HUES64 (cell line): ENCODE measurements around the gene SAE1.
"Not testable (repeated sequence)": the region's sequence is repeated elsewhere in the genome, so short reads cannot be mapped to it uniquely, and the experiment has no call there.

Experiments used
- H3K27ac ChIP-seq: 2 replicates; pipeline ENCODE4 v1.7.0; 2013; ENCODE audit warnings: low read depth, low read length, inconsistent platforms
- H3K27me3 ChIP-seq: 2 replicates; pipeline ENCODE4 v1.6.1; 2013; ENCODE audit warnings: mild to moderate bottlenecking, low read length; ENCODE audit not compliant: insufficient read depth
- H3K36me3 ChIP-seq: 2 replicates; pipeline ENCODE4 v1.6.1; 2013; ENCODE audit warnings: mild to moderate bottlenecking, low read length; ENCODE audit not compliant: insufficient read depth
- H3K4me1 ChIP-seq: 2 replicates; pipeline ENCODE4 v1.6.1; 2013; ENCODE audit warnings: mild to moderate bottlenecking, low read length, moderate library complexity; ENCODE audit not compliant: insufficient read depth
- H3K4me3 ChIP-seq: 2 replicates; pipeline ENCODE4 v1.5.1; 2013; ENCODE audit warnings: mild to moderate bottlenecking, low read length, moderate library complexity
- H3K9ac ChIP-seq: 2 replicates; pipeline ENCODE4 v1.6.1; 2013; ENCODE audit warnings: mild to moderate bottlenecking, low read depth, low read length
- H3K9me3 ChIP-seq: 2 replicates; pipeline ENCODE4 v1.6.1; 2013; ENCODE audit warnings: low read depth, low read length; ENCODE audit not compliant: insufficient read depth
- WGBS: fragments of 150-250, 120-280 bp; methylation state at CpG from one replicate; pipeline ENCODE4 v1.1.7; 2013; ENCODE audit warnings: missing lambda C conversion rate; 5-methylcytosine and 5-hydroxymethylcytosine counted together

SAE1 gene

GRCh38 chr19:47134545-47134944, 3.9 kb downstream of the SAE1 start:
- Histone ChIP-seq H3K27ac (no peak overlapping the region), H3K9me3 (no peaks in the 10 kb centered on the region), H3K27me3 (no peaks in the 10 kb centered on the region), H3K9ac (0 out of 2 replicates have a peak overlapping the region, but pooled peaks have one; percentile 7), H3K36me3 (peaks cover 37% of the 10 kb centered on the region), H3K4me1 (peaks cover 11% of the 10 kb centered on the region; the same call in 1 of the 2 replicates), H3K4me3 (0 out of 2 replicates have a peak overlapping the region, but pooled peaks have one; percentile 1)
- 72% methylated on average over 2 of the region's 2 CpGs for WGBS

DNA sequence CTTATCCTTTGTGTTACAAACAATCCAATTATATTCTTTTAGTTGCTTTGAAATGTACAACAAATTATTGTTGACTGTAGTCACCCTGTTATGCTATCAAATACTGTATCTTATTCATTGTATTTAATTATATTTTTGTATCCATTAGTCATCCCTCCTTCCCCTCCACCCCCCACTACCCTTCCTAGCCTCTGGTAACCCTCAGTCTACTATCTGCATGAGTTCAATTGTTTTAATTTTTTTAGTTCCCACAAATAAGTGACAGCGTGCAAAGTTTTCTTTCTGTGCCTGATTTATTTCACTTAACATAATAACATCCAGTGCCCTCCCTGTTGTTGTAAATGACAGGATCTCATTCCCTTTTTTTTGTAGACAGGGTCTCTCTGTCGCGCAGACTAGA, 4.5 kb downstream of the SAE1 start:
- Histone ChIP-seq H3K9ac (no peak overlapping the region), H3K36me3 (peaks cover 37% of the 10 kb centered on the region), H3K27me3 (no peaks in the 10 kb centered on the region), H3K9me3 (no peaks in the 10 kb centered on the region), H3K4me1 (peaks cover 11% of the 10 kb centered on the region; the same call in 1 of the 2 replicates), H3K27ac (no peak overlapping the region), H3K4me3 (no peak overlapping the region)
- 96% methylated on average over 3 of the region's 3 CpGs for WGBS

DNA sequence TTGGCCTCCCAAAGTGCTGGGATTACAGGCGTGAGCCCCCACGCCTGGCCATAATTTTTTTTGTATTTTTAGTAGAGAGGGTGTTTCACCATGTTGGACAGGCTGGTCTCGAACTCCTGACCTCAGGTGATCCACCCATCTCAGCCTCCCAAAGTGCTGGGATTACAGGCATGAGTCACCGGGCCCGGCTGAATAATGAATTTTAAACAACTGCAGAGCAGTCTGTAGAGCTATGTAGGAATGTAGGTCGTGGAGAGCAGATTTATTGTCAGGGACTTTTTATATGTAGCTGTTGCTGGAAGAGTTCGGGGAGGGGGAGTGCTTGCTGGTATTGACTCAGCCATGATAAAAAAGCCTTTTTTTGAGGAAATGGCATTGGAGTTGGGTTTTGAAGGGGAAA, 10.6 kb downstream of the SAE1 start:
- H3K36me3 ChIP-seq: peaks cover 67% of the 10 kb centered on the region
- not testable (repeated sequence) for H3K27ac ChIP-seq, H3K27me3 ChIP-seq, H3K9ac ChIP-seq, H3K4me3 ChIP-seq, H3K4me1 ChIP-seq, H3K9me3 ChIP-seq
- WGBS: 74% methylated on average over 7 of the region's 7 CpGs

GRCh38 chr19:47141695-47142094, 11.1 kb downstream of the SAE1 start:
- Histone ChIP-seq H3K27me3 (no peaks in the 10 kb centered on the region), H3K9ac (no peak overlapping the region), H3K36me3 (peaks cover 72% of the 10 kb centered on the region), H3K4me1 (peaks cover 3% of the 10 kb centered on the region; the same call in 1 of the 2 replicates), H3K27ac (peak overlapping the region; percentile 37; the same call in 1 of the 2 replicates), H3K4me3 (no peak overlapping the region), H3K9me3 (no peaks in the 10 kb centered on the region)

- Histone ChIP-seq H3K27me3 (no peaks in the 10 kb centered on the region), H3K4me1 (peaks cover 3% of the 10 kb centered on the region; the same call in 1 of the 2 replicates), H3K4me3 (no peak overlapping the region), H3K36me3 (peaks cover 75% of the 10 kb centered on the region), H3K9me3 (no peaks in the 10 kb centered on the region), H3K9ac (no peak overlapping the region), H3K27ac (no peak overlapping the region)
- 96% methylated on average over 5 of the region's 5 CpGs for WGBS
Observed at GRCh38 chr19:47142779-47143178, 12.1 kb downstream of the SAE1 start.

- Histone ChIP-seq H3K9me3 (no peaks in the 10 kb centered on the region), H3K4me1 (peaks cover 3% of the 10 kb centered on the region; the same call in 1 of the 2 replicates), H3K9ac (no peak overlapping the region), H3K27me3 (no peaks in the 10 kb centered on the region), H3K4me3 (no peak overlapping the region), H3K36me3 (peaks cover 77% of the 10 kb centered on the region), H3K27ac (no peak overlapping the region)
- 97% methylated on average over 11 of the region's 11 CpGs for WGBS
Observed at GRCh38 chr19:47143322-47144073, 12.9 kb downstream of the SAE1 start.

GRCh38 chr19:47144630-47145029, 14.0 kb downstream of the SAE1 start:
- Histone ChIP-seq H3K36me3 (peaks cover 82% of the 10 kb centered on the region), H3K4me3 (no peak overlapping the region)
- WGBS: 97% methylated on average over 13 of the region's 13 CpGs

GRCh38 chr19:47145639-47146486, 15.2 kb downstream of the SAE1 start:
- Histone ChIP-seq H3K27me3 (no peaks in the 10 kb centered on the region), H3K36me3 (peaks cover 90% of the 10 kb centered on the region), H3K4me3 (no peak overlapping the region), H3K27ac (no peak overlapping the region), H3K4me1 (peaks cover 3% of the 10 kb centered on the region; the same call in 1 of the 2 replicates), H3K9me3 (no peaks in the 10 kb centered on the region), H3K9ac (no peak overlapping the region)
- 90% methylated on average over 5 of the region's 5 CpGs for WGBS

More at GRCh38 chr19:47144630-47145029, 14.0 kb downstream of the SAE1 start:
- Histone ChIP-seq H3K4me1 (peaks cover 3% of the 10 kb centered on the region; the same call in 1 of the 2 replicates), H3K9me3 (no peaks in the 10 kb centered on the region), H3K27me3 (no peaks in the 10 kb centered on the region), H3K9ac (no peak overlapping the region), H3K27ac (no peak overlapping the region)

GRCh38 chr19:47146920-47147319, 16.3 kb downstream of the SAE1 start:
- H3K9me3 ChIP-seq: no peaks in the 10 kb centered on the region
- H3K27ac ChIP-seq: no peak overlapping the region
- H3K27me3 ChIP-seq: no peaks in the 10 kb centered on the region
- H3K4me1 ChIP-seq: peaks cover 5% of the 10 kb centered on the region; the same call in 1 of the 2 replicates
- WGBS: 92% methylated on average over 2 of the region's 2 CpGs
- no peak overlapping the region for H3K4me3 ChIP-seq
- H3K36me3 ChIP-seq: peaks cover 89% of the 10 kb centered on the region
- no peak overlapping the region for H3K9ac ChIP-seq

DNA sequence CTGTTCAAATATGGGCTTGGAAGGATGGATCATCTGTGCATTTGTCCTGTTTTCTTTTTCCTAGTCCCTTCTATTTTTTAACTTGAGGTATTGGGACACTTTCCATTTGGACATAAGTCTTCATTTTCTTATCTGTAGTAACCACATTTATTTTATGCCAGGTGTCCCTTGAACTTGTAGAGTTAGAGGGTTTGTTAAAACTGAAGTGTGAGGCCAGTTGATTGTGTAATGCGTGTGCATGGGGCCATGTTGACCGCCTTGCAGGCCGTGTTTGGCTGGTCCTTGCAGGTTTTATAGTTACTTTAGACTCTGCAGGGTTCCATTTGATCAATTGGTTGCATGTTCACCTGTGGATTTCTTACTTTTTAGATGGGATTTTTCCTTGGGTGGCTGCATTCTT, 21.0 kb downstream of the SAE1 start:
- Histone ChIP-seq H3K36me3 (peaks cover 90% of the 10 kb centered on the region), H3K4me1 (peaks cover 10% of the 10 kb centered on the region), H3K27me3 (no peaks in the 10 kb centered on the region), H3K9ac (no peak overlapping the region), H3K9me3 (no peaks in the 10 kb centered on the region), H3K27ac (peak overlapping the region; percentile 28; the same call in 1 of the 2 replicates), H3K4me3 (no peak overlapping the region)
- WGBS: 96% methylated on average over 3 of the region's 3 CpGs

DNA sequence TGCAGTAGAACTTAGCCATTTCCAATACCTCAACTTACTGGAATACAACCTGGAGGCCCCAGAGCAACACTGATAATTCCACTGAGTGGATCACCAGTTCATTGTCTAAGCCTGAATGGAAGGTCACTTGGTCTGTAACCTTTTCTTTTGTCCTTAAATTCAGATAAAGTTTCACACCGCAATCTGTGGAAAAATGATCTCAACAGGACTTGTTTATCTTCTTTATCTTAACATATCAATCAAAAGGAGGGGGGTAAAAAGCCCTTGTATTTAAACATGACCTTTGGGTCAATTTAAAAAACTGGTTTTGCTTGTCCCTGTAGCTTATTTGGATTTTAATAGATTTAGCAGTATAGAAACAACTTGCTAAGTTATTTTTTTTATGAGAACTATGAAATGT, 21.6 kb downstream of the SAE1 start:
- Histone ChIP-seq H3K4me3 (no peak overlapping the region), H3K36me3 (peaks cover 90% of the 10 kb centered on the region), H3K27me3 (no peaks in the 10 kb centered on the region), H3K27ac (peak overlapping the region; percentile 28; the same call in 1 of the 2 replicates), H3K4me1 (peaks cover 16% of the 10 kb centered on the region), H3K9me3 (no peaks in the 10 kb centered on the region), H3K9ac (no peak overlapping the region)
- WGBS: 100% methylated on average over 1 of the region's 1 CpG
